ENCODE measurements around the gene TRIM62.

TRIM62 gene

DNA sequence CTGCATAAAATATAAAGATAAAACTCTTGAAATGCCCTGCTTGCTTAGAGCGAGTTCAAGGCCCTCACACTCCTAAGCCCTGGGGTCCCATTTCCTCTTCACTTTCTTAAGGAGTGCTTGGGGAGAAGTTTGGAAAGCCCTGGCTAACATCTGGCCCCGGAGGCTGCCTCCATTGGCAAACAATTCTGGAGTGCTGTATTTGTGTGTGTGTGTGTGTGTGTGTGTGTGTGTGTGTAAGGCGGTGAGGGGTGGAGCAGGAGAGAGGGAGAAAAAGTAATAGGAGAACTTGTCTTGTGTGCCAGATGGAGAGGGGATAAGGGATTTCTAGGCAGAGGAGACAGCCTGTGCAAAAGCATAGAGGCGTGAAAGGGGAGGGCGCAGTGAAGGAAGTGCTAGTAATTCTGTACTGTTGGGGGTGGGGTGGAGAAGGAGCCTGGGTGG is 578 bp upstream of the TRIM62 start:
- H2AFZ ChIP-seq (ENCODE audit: low read length): peak overlapping the region; percentile 83; the same call in 1 of the 2 replicates

GRCh38 chr1:33180911-33181890 is 642 bp downstream of the TRIM62 start:
- H2AFZ ChIP-seq (ENCODE audit: low read length): peak overlapping the region; percentile 83
- no peaks in the 10 kb centered on the region for H3K36me3 ChIP-seq (ENCODE audit: insufficient read depth, low read length)
- no peaks in the 10 kb centered on the region for H3K9me2 ChIP-seq (replicated peaks; ENCODE audit: low read depth, low read length)
- no peaks in the 10 kb centered on the region for H3K79me2 ChIP-seq (ENCODE audit: insufficient read depth, low read length)
- H3K27me3 ChIP-seq (ENCODE audit: insufficient read depth, low read length, poor library complexity, severe bottlenecking): no peaks in the 10 kb centered on the region
- H3K9me3 ChIP-seq (ENCODE audit: insufficient read depth, low read depth, low read length): no peaks in the 10 kb centered on the region
- peaks cover 6% of the 10 kb centered on the region for H4K20me1 ChIP-seq (ENCODE audit: insufficient read depth, low read length, poor library complexity, severe bottlenecking)
- H3K4me1 ChIP-seq (ENCODE audit: insufficient read depth, low read length, poor library complexity, severe bottlenecking): peaks cover 31% of the 10 kb centered on the region
- TF ChIP-seq, protein P1, sequence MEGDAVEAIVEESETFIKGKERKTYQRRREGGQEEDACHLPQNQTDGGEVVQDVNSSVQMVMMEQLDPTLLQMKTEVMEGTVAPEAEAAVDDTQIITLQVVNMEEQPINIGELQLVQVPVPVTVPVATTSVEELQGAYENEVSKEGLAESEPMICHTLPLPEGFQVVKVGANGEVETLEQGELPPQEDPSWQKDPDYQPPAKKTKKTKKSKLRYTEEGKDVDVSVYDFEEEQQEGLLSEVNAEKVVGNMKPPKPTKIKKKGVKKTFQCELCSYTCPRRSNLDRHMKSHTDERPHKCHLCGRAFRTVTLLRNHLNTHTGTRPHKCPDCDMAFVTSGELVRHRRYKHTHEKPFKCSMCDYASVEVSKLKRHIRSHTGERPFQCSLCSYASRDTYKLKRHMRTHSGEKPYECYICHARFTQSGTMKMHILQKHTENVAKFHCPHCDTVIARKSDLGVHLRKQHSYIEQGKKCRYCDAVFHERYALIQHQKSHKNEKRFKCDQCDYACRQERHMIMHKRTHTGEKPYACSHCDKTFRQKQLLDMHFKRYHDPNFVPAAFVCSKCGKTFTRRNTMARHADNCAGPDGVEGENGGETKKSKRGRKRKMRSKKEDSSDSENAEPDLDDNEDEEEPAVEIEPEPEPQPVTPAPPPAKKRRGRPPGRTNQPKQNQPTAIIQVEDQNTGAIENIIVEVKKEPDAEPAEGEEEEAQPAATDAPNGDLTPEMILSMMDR (conservative IDR thresholded peaks at IDR 0.05; ENCODE audit: low read length): peak; percentile 25; the same call in 1 of the 2 replicates
- no peak for TF ChIP-seq EZH2phosphoT487 (IDR thresholded peaks at IDR 0.05; ENCODE audit: borderline replicate concordance)
- H3F3A ChIP-seq (ENCODE audit: low read depth): no peaks in the 10 kb centered on the region
- H3K9ac ChIP-seq (ENCODE audit: low read depth, low read length, poor library complexity, severe bottlenecking): peak overlapping the region; percentile 67
- peak overlapping the region; percentile 85 for H3K4me3 ChIP-seq (ENCODE audit: low read length, poor library complexity, severe bottlenecking)
- peak overlapping the region; percentile 85 for H3K4me2 ChIP-seq (ENCODE audit: low read depth, low read length, poor library complexity, severe bottlenecking)

More for the DNA sequence above, 578 bp upstream of the TRIM62 start:
- peak overlapping the region; percentile 67 for H3K9ac ChIP-seq (ENCODE audit: low read depth, low read length, poor library complexity, severe bottlenecking)
- no peaks in the 10 kb centered on the region for H3K27me3 ChIP-seq (ENCODE audit: insufficient read depth, low read length, poor library complexity, severe bottlenecking)
- H3K9me2 ChIP-seq (replicated peaks; ENCODE audit: low read depth, low read length): no peaks in the 10 kb centered on the region
- peak overlapping the region; percentile 85 for H3K4me3 ChIP-seq (ENCODE audit: low read length, poor library complexity, severe bottlenecking)
- H3F3A ChIP-seq (ENCODE audit: low read depth): no peaks in the 10 kb centered on the region
- no peaks in the 10 kb centered on the region for H3K9me3 ChIP-seq (ENCODE audit: insufficient read depth, low read depth, low read length)
- no peaks in the 10 kb centered on the region for H3K36me3 ChIP-seq (ENCODE audit: insufficient read depth, low read length)
- TF ChIP-seq, protein P1 (conservative IDR thresholded peaks at IDR 0.05; ENCODE audit: low read length): no peak
- no peak for TF ChIP-seq EZH2phosphoT487 (IDR thresholded peaks at IDR 0.05; ENCODE audit: borderline replicate concordance)
- peaks cover 6% of the 10 kb centered on the region for H4K20me1 ChIP-seq (ENCODE audit: insufficient read depth, low read length, poor library complexity, severe bottlenecking)
- H3K4me1 ChIP-seq (ENCODE audit: insufficient read depth, low read length, poor library complexity, severe bottlenecking): peaks cover 31% of the 10 kb centered on the region
- no peaks in the 10 kb centered on the region for H3K79me2 ChIP-seq (ENCODE audit: insufficient read depth, low read length)
- H3K4me2 ChIP-seq (ENCODE audit: low read depth, low read length, poor library complexity, severe bottlenecking): peak overlapping the region; percentile 85

DNA sequence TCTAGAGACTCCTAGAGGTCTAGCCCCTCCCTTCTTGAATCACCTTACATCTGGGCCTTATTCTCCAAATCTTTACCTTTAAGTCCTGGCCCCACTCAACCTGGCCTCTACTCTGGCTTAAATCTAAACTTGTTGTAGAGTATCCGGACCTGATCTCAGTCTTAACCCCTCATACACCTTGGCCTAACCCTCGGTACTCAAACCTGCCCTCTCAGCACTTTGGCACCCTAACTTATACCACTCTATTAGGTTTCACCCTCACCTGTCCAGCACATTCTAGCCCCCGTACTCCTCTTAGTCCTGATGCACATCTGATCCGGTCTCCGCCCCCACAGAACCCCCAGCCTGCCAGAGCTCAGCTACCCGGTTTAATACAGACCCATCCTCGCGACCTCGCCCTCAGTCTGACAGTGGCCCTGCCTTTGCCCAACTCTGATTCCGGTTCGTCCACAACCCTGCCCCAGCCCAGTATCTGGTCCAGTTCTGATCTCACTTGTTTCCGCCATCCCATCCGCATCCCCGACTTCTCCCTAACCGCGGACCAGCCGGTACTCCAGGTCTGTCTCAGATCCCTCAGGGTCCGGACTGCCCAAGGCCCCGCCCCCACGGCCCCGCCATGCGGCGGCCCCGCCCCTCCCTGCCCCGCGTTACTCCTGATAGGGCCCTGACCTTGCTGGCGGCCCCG is 1.5 kb downstream of the TRIM62 start:
- Histone ChIP-seq H3K79me2 (ENCODE audit: insufficient read depth, low read length) (no peaks in the 10 kb centered on the region), H3K9ac (ENCODE audit: low read depth, low read length, poor library complexity, severe bottlenecking) (peak overlapping the region; percentile 56), H3K9me3 (ENCODE audit: insufficient read depth, low read depth, low read length) (no peaks in the 10 kb centered on the region), H3F3A (ENCODE audit: low read depth) (no peaks in the 10 kb centered on the region), H3K4me1 (ENCODE audit: insufficient read depth, low read length, poor library complexity, severe bottlenecking) (peaks cover 31% of the 10 kb centered on the region), H3K4me2 (ENCODE audit: low read depth, low read length, poor library complexity, severe bottlenecking) (peak overlapping the region; percentile 85), H3K4me3 (ENCODE audit: low read length, poor library complexity, severe bottlenecking) (peak overlapping the region; percentile 85), H2AFZ (ENCODE audit: low read length) (no peak overlapping the region), H4K20me1 (ENCODE audit: insufficient read depth, low read length, poor library complexity, severe bottlenecking) (peaks cover 6% of the 10 kb centered on the region), H3K36me3 (ENCODE audit: insufficient read depth, low read length) (no peaks in the 10 kb centered on the region), H3K9me2 (replicated peaks; ENCODE audit: low read depth, low read length) (no peaks in the 10 kb centered on the region), H3K27me3 (ENCODE audit: insufficient read depth, low read length, poor library complexity, severe bottlenecking) (no peaks in the 10 kb centered on the region)
- TF ChIP-seq EZH2phosphoT487 (IDR thresholded peaks at IDR 0.05; ENCODE audit: borderline replicate concordance): no peak
- TF ChIP-seq, protein P1 (conservative IDR thresholded peaks at IDR 0.05; ENCODE audit: low read length): no peak

Data from Loucy (cell line).